Skeletal muscle tissue (tissue), 4 donors: ENCODE data around the gene DRICH1. TPM values are rescaled to one million over a fixed set of nuclear protein-coding genes. Genes with fewer than 3 reads are reported as not detected.
"Not testable (repeated sequence)": the region's sequence is repeated elsewhere in the genome, so short reads cannot be mapped to it uniquely, and the experiment has no call there.

ENCODE experiments used
- H3K27ac ChIP-seq: one replicate; pipeline ENCODE4 v1.7.0; 2013; ENCODE audit warnings: mild to moderate bottlenecking, low read depth, low read length, inconsistent platforms
- H3K27me3 ChIP-seq, 3 donors: one replicate each; pipeline ENCODE4 v1.7.0; 2013; ENCODE audit warnings: low read length in 3 of 3; ENCODE audit not compliant: control insufficient read depth in 3 of 3, insufficient read depth in 3 of 3
- H3K36me3 ChIP-seq, 3 donors: one replicate each; pipeline ENCODE4 v1.7.0; 2013; ENCODE audit warnings: low read length in 3 of 3; ENCODE audit not compliant: control insufficient read depth in 3 of 3, insufficient read depth in 3 of 3
- H3K4me1 ChIP-seq, 3 donors: one replicate each; pipeline ENCODE4 v1.7.0; 2013; ENCODE audit warnings: low read length in 3 of 3, mild to moderate bottlenecking in 3 of 3; ENCODE audit not compliant: control insufficient read depth in 3 of 3, insufficient read depth in 3 of 3
- H3K4me3 ChIP-seq, 3 donors: one replicate each; pipeline ENCODE4 v1.7.0; 2013; ENCODE audit warnings: low read length in 3 of 3
- H3K9ac ChIP-seq, 3 donors: one replicate each; pipeline ENCODE4 v1.7.0; 2013; ENCODE audit warnings: low read length in 3 of 3, mild to moderate bottlenecking in 3 of 3, moderate library complexity in 2 of 3, low read depth in 1 of 3
- H3K9me3 ChIP-seq, 3 donors: one replicate each; pipeline ENCODE4 v1.7.0; 2013; ENCODE audit warnings: low read length in 3 of 3; ENCODE audit not compliant: control insufficient read depth in 3 of 3
- total RNA-seq: library from RNA; depleted of rRNA; stranded (reverse); fragments of >200 nt; gene quantifications from one replicate; pipeline ENCODE4 v1.2.3, GENCODE V29; 2014
- donor health status: Osteomylitis.

Gene DRICH1
- total RNA-seq, result 0.52 TPM

DNA sequence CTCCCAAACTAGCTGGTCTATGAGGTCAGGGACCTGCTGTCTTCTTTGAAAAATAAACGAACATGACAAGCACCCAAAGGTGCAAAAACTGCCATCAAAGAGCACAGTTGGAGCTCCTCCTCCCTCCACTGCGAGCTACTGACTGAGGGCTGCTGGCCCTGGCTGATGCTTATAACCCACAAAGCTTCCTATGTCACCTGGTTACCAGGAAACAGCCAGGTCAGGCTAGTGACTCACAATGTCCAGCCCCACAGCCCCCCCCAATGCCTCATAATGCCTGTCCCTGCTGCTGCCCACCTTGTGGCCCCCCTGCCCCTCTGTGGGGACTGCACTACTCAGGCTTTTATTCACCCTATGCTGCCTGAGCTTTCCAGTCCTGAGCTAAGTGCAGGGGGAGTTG, at the start of gene DRICH1:
DRICH1 (minus strand) TSS at position 144 of the 400 bp plus-strand sequence. CDS start 298 bp downstream, outside the sequence.
- Histone ChIP-seq H3K27me3 (no peaks in the 10 kb centered on the region), H3K9ac (no peak within 1 kb of the TSS), H3K27ac (no peak within 1 kb of the TSS), H3K9me3 (no peaks in the 10 kb centered on the region), H3K4me1 (no peaks in the 10 kb centered on the region), H3K4me3 (no peak within 1 kb of the TSS), H3K36me3 (peaks cover 0 to 3% (median 0%) of the 10 kb centered on the region in 3 donors)

DNA sequence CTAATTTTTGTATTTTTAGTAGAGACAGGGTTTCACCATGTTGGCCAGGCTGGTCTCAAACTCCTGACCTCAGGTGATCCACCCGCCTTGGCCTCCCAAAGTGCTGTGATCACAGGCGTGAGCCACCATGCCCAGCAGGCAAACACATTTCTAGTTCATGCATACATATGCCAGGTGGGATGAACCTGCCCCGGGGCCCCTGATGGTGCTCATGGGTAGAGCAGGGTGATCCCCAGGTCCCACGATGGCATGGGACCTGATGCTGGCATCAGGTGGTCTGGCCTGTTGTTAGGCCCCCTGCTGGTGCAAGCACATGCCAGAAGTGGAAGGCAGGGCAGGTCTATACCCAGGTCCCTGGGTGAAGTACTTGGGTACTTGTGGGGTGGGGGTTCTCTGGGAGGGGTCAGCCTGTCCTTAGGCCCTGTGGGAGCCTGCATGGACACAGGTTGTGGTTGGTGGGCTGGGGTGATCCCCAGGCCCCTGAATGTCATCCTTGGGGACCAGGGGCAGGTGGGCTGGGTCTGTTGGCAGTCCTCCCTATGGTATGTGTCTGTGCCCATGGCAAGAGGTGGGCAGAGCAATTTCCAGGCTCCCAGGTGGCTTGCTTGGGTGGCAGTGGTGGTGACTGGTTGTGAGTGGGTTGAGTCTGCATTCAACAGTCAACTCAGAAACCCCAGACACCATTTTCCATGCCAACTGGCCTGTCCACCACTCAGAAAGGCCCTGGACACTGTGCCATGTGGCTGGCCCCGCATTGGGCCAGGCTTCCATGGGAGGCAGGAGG, 49.1 kb upstream of the DRICH1 start:
- Histone ChIP-seq H3K9ac (no peak overlapping the region), H3K4me1 (peaks cover 18 to 60% (median 48%) of the 10 kb centered on the region in 3 donors), H3K4me3 (no peak overlapping the region), H3K27me3 (no peaks in the 10 kb centered on the region), H3K9me3 (no peaks in the 10 kb centered on the region), H3K36me3 (peaks cover 6 to 7% (median 7%) of the 10 kb centered on the region in 3 donors), H3K27ac (no peak overlapping the region)

DNA sequence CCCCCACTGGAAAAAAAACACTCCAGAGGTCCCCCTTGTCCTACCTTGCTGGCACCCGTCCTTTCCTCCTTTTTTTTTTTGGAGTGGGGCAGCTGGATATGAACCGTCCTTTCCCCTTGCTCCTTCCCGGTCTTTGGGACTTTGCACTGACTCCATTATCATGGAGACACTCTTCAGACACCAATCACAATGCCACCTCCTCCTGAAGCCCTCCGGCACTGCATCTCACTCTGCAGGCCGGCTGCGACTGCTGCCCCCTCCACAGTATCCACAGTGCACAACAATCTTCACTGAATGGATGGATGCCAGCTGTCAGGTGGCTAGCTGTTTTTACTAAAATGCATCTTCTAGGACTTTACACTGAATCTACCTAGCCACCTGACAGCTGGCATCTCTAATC, 46.0 kb upstream of the DRICH1 start:
- Histone ChIP-seq H3K9me3 (no peaks in the 10 kb centered on the region), H3K4me1 (peaks cover 6 to 36% (median 32%) of the 10 kb centered on the region in 3 donors), H3K9ac (no peak overlapping the region)

DNA sequence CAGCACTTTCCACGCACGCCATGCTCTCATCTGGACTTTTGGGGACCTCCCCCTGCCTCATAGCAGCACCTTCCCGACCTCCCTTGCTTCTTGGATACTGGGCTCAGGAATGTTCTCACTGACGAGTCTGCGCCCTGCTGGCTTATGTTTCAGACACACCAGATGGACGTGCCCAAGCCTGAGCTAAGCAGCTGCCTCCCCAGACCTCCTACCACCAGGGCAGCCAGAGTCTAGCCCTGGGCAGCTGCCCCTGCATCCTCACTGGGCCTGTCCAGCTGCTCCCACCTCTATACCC, 45.5 kb upstream of the DRICH1 start:
- no peak overlapping the region for H3K4me3 ChIP-seq
- H3K9ac ChIP-seq, result no peak overlapping the region
- H3K4me1 ChIP-seq, result peaks cover 6 to 33% (median 28%) of the 10 kb centered on the region in 3 donors
- H3K27me3 ChIP-seq, result no peaks in the 10 kb centered on the region
- peaks cover 0 to 6% (median 4%) of the 10 kb centered on the region in 3 donors for H3K36me3 ChIP-seq
- H3K9me3 ChIP-seq, result no peaks in the 10 kb centered on the region
- no peak overlapping the region for H3K27ac ChIP-seq

More for the DNA sequence above, 46.0 kb upstream of the DRICH1 start:
- Histone ChIP-seq H3K4me3 (no peak overlapping the region), H3K27me3 (no peaks in the 10 kb centered on the region), H3K27ac (no peak overlapping the region), H3K36me3 (peaks cover under 1 to 6% (median 6%) of the 10 kb centered on the region in 3 donors)

GRCh38 chr22:23676841-23677700, 45.0 kb upstream of the DRICH1 start:
- peaks cover 6 to 27% (median 23%) of the 10 kb centered on the region in 3 donors for H3K4me1 ChIP-seq

GRCh38 chr22:23675502-23676415, 43.6 kb upstream of the DRICH1 start:
- H3K4me1 ChIP-seq, result peaks cover 6 to 22% (median 20%) of the 10 kb centered on the region in 3 donors
- H3K36me3 ChIP-seq, result peaks cover 0 to 3% (median 0%) of the 10 kb centered on the region in 3 donors
- no peak overlapping the region for H3K9ac ChIP-seq
- H3K27ac ChIP-seq, result no peak overlapping the region
- no peaks in the 10 kb centered on the region for H3K9me3 ChIP-seq
- no peaks in the 10 kb centered on the region for H3K27me3 ChIP-seq
- H3K4me3 ChIP-seq, result no peak overlapping the region

More at GRCh38 chr22:23676841-23677700, 45.0 kb upstream of the DRICH1 start:
- H3K27ac ChIP-seq, H3K9ac ChIP-seq, H3K9me3 ChIP-seq, H3K36me3 ChIP-seq, H3K27me3 ChIP-seq, H3K4me3 ChIP-seq: not testable (repeated sequence)

- H3K9ac ChIP-seq, H3K27ac ChIP-seq, H3K4me3 ChIP-seq, H3K9me3 ChIP-seq, H3K27me3 ChIP-seq, H3K36me3 ChIP-seq: not testable (repeated sequence)
- peaks cover 6 to 22% (median 19%) of the 10 kb centered on the region in 3 donors for H3K4me1 ChIP-seq
Observed at GRCh38 chr22:23674886-23675501, 42.9 kb upstream of the DRICH1 start.

DNA sequence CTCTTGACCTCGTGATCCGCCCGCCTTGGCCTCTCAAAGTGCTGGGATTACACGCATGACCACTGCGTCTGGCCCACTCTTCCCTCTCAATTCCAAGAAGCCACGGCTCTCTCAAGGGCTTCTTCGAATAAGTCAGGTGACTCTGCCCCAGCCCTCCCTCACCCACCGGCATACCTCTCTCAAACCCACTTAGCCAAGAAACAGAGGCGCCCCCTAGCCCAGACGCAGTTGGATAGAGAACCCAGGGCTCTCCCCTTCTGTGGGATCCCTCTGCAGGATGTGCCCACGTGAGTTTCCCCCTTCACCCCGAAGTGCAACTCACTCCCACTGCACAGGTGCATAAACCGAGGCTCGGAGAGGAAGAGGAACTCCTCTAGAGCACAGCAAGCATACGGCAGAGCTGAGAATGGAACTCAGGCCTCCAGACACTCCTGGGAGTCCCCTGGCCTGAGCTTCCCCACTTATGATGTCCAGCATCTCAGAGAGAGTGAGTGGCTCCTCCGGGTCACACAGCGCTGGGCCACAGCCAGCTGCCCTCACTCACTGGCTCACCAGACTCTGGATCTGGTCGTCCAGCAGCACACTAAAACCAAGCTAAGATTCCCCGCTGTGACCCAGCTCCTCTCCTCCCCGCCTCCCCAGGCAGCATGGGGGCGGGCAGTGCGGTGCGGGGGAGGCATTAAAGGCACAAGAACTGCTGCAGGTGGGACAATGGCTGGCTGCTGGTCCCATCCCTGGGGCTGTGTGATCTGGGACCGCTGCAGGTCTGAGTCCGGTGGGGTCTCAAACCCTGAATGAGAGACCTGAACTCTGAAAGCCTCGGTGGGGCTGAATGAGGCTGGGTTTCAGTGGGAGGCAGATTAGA, 41.9 kb upstream of the DRICH1 start:
- Histone ChIP-seq H3K9me3 (no peaks in the 10 kb centered on the region), H3K27ac (no peak overlapping the region), H3K9ac (no peak overlapping the region), H3K4me1 (peaks cover 6 to 22% (median 12%) of the 10 kb centered on the region in 3 donors), H3K36me3 (peaks cover 0 to 5% (median 0%) of the 10 kb centered on the region in 3 donors), H3K27me3 (no peaks in the 10 kb centered on the region), H3K4me3 (no peak overlapping the region)
